Gastrocnemius medialis (tissue), 4 donors: ENCODE results near the gene FRMD5.

Experiments
- CTCF ChIP-seq, 5 experiments: fragments of 450-650 bp in 3 of 5; fragments of 200-600 bp in 2 of 5; sonication (generic) in 2 of 5; IDR thresholded peaks in 4 of 5; conservative IDR thresholded peaks in 1 of 5; 1 replicate in 4 of 5; 2 replicates in 1 of 5; pipeline ENCODE4 v1.5.1; 2016 to 2019; ENCODE audit warnings: antibody characterized with exemption in 5 of 5, mild to moderate bottlenecking in 3 of 5, moderate library complexity in 3 of 5
- POLR2A ChIP-seq, 2 donors: fragments of 450-650 bp; IDR thresholded peaks; one replicate each; pipeline ENCODE4 v1.6.1; 2017; ENCODE audit warnings: antibody characterized with exemption in 2 of 2, mild to moderate bottlenecking in 2 of 2, moderate library complexity in 2 of 2

GRCh38 chr15:43927203-43927602 lies 267.9 kb downstream of the FRMD5 start:
- no peak for TF ChIP-seq CTCF (IDR thresholded peaks at IDR 0.05 in 4 of 5, conservative IDR thresholded peaks at IDR 0.05 in 1 of 5)
- no peak for TF ChIP-seq POLR2A (IDR thresholded peaks at IDR 0.05)
